Breast epithelium (tissue), 4 donors: ENCODE data around the gene DSCAML1. TPM values are rescaled to one million over a fixed set of nuclear protein-coding genes. Genes with fewer than 3 reads are reported as not detected.
A peak's percentile ranks its signal among the peaks of the same experiment; 100 is the strongest.
"Not testable (repeated sequence)": the region's sequence is repeated elsewhere in the genome, so short reads cannot be mapped to it uniquely, and the experiment has no call there.

Experiments used
- DNase-seq, 2 donors: peaks; one replicate each; pipeline ENCODE4 v3.0.0-alpha.2; 2019; ENCODE audit warnings: low spot score in 2 of 2
- H3K27ac ChIP-seq, 2 donors: fragments of 200-600 bp; sonication (generic) in 1 of 2; one replicate each; pipeline ENCODE4 v1.5.1; 2016 to 2019; ENCODE audit warnings: mild to moderate bottlenecking in 1 of 2
- H3K27me3 ChIP-seq, 2 donors: fragments of 200-600 bp; sonication (generic) in 1 of 2; one replicate each; pipeline versions ENCODE4 v1.5.1 to v1.6.0; 2017 to 2019; ENCODE audit warnings: control low read depth in 1 of 2, mild to moderate bottlenecking in 1 of 2
- H3K36me3 ChIP-seq: fragments of 200-600 bp; one replicate; pipeline ENCODE4 v1.5.1; 2019
- H3K4me1 ChIP-seq, 2 donors: fragments of 200-600 bp; sonication (generic); one replicate each; pipeline ENCODE4 v1.5.1; 2016 to 2019; ENCODE audit warnings: control low read depth in 1 of 2
- H3K4me3 ChIP-seq, 3 donors: fragments of 200-600 bp; sonication (generic); 1 replicate in 2 of 3; 2 replicates in 1 of 3; pipeline ENCODE4 v1.5.1; 2016 to 2019; ENCODE audit warnings: mild to moderate bottlenecking in 3 of 3, moderate library complexity in 2 of 3
- H3K9me3 ChIP-seq, 2 donors: fragments of 200-600 bp; sonication (generic) in 1 of 2; one replicate each; pipeline ENCODE4 v1.5.1; 2016 to 2019; ENCODE audit warnings: control low read depth in 1 of 2
- POLR2A ChIP-seq: fragments of 450-650 bp; IDR thresholded peaks from one replicate; pipeline ENCODE4 v1.6.1; 2016; ENCODE audit warnings: antibody characterized with exemption, mild to moderate bottlenecking, moderate library complexity
- POLR2AphosphoS5 ChIP-seq, 3 donors: sonication (generic); formaldehyde crosslinking; IDR thresholded peaks; one replicate each; pipeline ENCODE4 v1.6.1; 2017; ENCODE audit warnings: antibody characterized with exemption in 3 of 3
- intact Hi-C: fragments of 100-400 bp; cut with DNase I; formaldehyde crosslinking; loops from one replicate; pipeline ENCODE4 v1.15.1; 2023; ENCODE audit warnings: low total_unique reads
- total RNA-seq, 3 donors: library from RNA; depleted of rRNA; stranded (reverse); fragments of >200 nt; gene quantifications; one replicate each; pipeline ENCODE4 v1.1.0, GENCODE V29; 2016
- TF ChIP-seq, protein P1 (sequence below), 3 donors: fragments of 450-650 bp; IDR thresholded peaks; one replicate each; pipeline ENCODE4 v1.5.1; 2016 to 2017; ENCODE audit warnings: antibody characterized with exemption in 3 of 3, mild to moderate bottlenecking in 3 of 3, moderate library complexity in 3 of 3

DSCAML1 gene
- total RNA-seq, 3 donors from 2014 or later: 0.33 to 1.8 (median 0.64) TPM

DNA sequence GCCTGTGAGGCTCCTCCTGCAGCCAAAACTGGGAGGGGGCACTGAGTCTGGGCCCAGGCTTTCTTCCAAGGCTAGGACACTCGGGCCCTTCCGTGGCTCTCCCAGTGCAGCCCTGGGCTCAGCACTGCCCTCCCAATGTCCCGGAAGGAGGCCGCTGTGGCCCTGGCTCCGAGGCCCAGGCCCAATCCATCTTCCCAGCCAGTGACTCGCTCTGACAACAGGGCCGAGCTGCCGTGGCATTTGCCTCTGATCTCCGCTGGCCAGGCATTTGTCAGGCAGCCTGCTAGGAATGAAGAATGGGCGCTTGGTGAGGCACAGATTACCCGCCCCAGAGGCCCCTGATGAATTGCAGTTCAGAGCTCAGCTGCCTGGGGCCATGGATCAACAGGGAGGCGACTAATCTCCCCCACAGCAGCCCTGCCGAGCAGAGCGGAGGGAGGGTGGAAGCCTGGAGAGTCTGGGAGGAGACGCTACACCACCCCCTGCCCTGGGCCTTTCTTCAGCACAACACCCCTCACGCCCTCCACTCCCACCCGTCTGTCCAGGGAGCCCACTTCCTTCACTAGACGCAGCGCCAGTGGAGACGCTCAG is 19.2 kb upstream of the DSCAML1 start:
- Histone ChIP-seq H3K27me3 (no peaks in the 10 kb centered on the region), H3K4me3 (no peak overlapping the region), H3K4me1 (no peaks in the 10 kb centered on the region), H3K36me3 (no peaks in the 10 kb centered on the region), H3K9me3 (no peaks in the 10 kb centered on the region), H3K27ac (no peak overlapping the region)
- TF ChIP-seq, protein P1, sequence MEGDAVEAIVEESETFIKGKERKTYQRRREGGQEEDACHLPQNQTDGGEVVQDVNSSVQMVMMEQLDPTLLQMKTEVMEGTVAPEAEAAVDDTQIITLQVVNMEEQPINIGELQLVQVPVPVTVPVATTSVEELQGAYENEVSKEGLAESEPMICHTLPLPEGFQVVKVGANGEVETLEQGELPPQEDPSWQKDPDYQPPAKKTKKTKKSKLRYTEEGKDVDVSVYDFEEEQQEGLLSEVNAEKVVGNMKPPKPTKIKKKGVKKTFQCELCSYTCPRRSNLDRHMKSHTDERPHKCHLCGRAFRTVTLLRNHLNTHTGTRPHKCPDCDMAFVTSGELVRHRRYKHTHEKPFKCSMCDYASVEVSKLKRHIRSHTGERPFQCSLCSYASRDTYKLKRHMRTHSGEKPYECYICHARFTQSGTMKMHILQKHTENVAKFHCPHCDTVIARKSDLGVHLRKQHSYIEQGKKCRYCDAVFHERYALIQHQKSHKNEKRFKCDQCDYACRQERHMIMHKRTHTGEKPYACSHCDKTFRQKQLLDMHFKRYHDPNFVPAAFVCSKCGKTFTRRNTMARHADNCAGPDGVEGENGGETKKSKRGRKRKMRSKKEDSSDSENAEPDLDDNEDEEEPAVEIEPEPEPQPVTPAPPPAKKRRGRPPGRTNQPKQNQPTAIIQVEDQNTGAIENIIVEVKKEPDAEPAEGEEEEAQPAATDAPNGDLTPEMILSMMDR (IDR thresholded peaks at IDR 0.05): no peak
- DNase-seq: no peak
- intact Hi-C loops: no loop called here

DNA sequence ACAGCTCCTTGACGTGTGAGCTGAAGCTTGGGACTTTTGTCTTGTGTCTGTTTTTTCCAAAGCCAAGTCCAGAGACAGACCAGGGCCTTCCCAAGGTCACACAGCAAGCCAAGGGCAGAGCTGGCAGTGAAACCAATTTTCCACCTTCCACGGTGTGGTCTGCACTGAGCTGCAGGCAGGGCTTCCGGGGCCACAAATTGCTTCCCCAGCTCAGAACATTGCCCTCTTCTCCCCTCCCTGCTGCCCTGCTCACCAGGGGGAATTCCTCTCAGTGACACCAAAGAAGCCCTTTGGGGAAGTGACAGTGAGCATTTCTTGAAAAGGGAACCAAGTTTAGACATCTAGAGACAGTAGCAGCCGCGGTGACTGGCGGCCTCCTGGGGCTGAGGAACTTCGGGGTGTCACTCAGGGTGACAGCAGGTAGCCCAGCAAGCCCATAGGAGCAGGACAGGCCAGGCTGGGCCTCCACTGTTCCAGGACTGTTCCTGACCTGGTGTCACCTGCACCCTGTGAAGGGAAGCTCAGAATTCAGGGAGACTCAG is 18.3 kb upstream of the DSCAML1 start:
- TF ChIP-seq, protein P1 (IDR thresholded peaks at IDR 0.05): no peak
- TF ChIP-seq POLR2A (no peak), POLR2AphosphoS5 (IDR thresholded peaks at IDR 0.05) (no peak)
- Histone ChIP-seq H3K36me3 (no peaks in the 10 kb centered on the region), H3K4me1 (no peaks in the 10 kb centered on the region), H3K9me3 (no peaks in the 10 kb centered on the region), H3K4me3 (no peak overlapping the region), H3K27me3 (no peaks in the 10 kb centered on the region), H3K27ac (peak overlapping the region in 1 of 2 donors; percentile 10)
- intact Hi-C loops: no loop called here
- DNase-seq: no peak

DNA sequence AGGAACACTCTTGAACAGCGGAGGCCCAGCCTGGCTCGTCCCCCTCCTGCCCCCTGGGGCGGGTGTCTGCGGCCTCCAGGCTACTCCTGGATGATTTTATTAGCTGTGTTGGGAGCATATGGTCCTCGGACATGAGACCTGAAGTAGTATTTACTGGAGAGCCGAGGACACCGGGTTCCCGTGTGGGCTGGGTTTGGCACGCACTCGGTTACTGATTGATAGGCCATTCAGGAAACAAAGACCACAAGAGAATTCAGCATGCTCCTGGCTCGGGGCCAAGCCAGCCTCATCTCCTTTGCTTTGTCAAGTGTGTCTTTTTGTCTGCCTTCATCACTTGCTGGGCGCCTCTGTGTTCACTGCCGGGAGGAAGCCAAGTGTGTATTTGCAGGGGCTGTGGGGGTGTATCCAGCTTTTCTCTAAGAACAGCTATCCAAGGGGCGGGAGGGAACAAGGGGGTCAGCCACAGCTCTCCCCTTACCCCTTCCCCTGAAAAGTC is 17.8 kb upstream of the DSCAML1 start:
- no peaks in the 10 kb centered on the region for H3K27me3 ChIP-seq
- peak in 1 of 2 donors; percentile 62 for DNase-seq
- peak overlapping the region in 1 of 2 donors; percentile 10 for H3K27ac ChIP-seq

DNA sequence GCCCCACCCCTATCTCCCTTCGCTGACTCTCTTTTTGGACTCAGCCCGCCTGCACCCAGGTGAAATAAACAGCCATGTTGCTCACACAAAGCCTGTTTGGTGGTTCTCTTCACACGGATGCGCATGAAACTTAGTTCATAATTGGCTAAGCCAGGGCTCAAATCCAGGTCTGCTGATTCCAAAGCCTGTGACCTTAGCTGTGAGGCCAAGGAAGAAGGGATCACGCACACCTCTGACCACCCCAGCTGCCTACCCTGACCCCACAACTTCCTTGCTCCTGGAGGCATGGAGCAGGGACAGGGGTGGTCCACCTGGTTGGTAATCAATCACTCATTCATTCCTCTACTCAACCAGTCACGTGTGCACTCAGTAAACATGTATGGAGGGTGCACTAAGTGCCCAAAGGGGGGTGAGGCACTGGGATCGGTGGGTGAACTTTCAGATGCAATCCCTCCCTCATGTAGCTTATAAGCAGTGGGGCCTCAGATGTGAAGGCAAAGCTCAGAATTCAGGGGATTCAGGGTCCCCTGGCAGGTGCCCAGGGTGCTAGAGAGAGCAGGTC is 17.3 kb upstream of the DSCAML1 start:
- peaks cover 0 to 4% of the 10 kb centered on the region in 2 donors for H3K27me3 ChIP-seq
- intact Hi-C loops: no loop called here
- no peaks in the 10 kb centered on the region for H3K36me3 ChIP-seq
- H3K9me3 ChIP-seq: no peaks in the 10 kb centered on the region
- TF ChIP-seq, protein P1 (IDR thresholded peaks at IDR 0.05): no peak
- TF ChIP-seq POLR2AphosphoS5 (IDR thresholded peaks at IDR 0.05): no peak
- no peak for TF ChIP-seq POLR2A
- H3K4me1 ChIP-seq: no peaks in the 10 kb centered on the region
- peak overlapping the region in 1 of 2 donors; percentile 5 for H3K27ac ChIP-seq
- DNase-seq: no peak
- no peak overlapping the region for H3K4me3 ChIP-seq

More for the DNA sequence above, 17.8 kb upstream of the DSCAML1 start:
- Histone ChIP-seq H3K36me3 (no peaks in the 10 kb centered on the region), H3K9me3 (no peaks in the 10 kb centered on the region), H3K4me3 (no peak overlapping the region), H3K4me1 (no peaks in the 10 kb centered on the region)
- TF ChIP-seq POLR2A: no peak
- TF ChIP-seq, protein P1 (IDR thresholded peaks at IDR 0.05): no peak
- no peak for TF ChIP-seq POLR2AphosphoS5 (IDR thresholded peaks at IDR 0.05)
- intact Hi-C loops: no loop called here

DNA sequence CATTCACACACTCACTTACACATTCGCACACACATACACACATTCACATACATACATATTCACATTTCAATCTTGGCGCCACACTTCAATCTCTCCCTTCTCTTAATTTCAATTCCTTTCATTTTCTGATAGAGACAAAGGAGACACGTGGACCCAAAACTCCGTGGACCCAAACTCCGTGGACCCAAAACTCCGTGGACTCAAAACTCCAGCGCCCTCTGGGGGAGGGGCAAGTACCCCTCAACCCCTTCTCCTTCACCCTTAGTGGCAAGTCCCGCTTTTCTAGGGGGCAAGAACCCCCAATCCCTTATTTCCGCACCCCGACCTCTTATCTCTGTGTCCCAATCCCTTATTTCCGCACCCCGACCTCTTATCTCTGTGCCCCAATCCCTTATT is 13.0 kb upstream of the DSCAML1 start:
- DNase-seq, H3K27me3 ChIP-seq, H3K36me3 ChIP-seq, H3K4me3 ChIP-seq, H3K4me1 ChIP-seq, intact Hi-C loops, H3K9me3 ChIP-seq, H3K27ac ChIP-seq: not testable (repeated sequence)
